ENCODE data around the gene CCDC71L.

The CCDC71L gene

DNA sequence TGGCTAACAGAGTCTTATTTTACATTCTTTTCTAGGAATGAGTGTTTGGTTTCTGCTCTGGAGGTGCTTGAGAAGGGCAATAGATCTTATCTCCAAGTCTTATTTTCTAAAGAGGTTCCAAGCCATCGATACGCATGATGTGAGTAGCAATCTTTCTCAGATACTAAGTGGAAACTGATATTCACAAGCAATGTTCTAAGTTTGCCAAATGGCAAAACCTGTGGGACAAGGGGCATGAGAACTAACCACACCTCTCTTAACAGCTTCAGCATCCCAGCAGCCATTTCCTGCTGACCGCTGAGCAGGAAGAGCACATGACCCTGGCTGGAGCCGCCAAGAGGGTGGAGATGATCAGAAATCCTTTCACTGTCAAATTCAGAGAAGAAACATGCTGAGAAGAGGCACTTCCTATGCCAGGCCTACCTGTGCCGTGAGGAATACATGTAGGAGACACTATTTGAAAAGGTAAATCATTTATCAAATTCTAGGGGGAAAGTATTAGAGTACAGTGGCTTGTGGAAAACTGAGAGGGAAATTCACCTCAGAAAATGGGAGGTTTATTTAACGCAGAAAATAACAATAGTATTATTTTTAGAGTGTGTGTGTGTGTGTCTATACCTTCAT is 35.2 kb downstream of the CCDC71L start:
- no peak for DNase-seq (ENCODE audit: low read depth in 2 of 2)

DNA sequence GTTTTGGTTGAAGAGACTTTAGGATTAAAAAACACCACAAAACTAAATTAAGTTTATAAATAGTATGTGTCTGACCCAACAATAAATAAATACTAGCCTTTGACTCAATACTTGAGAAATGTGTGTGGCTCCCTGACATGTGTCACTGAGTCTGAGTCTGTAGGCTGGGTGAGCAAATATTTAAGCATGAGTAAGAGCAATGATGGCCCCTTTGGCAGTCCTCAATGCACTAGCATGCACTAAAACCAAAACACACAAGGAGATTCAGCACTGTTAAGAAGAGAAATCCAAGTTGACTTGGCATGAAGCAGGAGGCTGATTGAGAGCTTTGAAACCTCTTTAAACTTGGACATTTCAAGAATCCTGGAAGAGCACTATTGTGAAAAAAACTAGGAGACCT is 37.1 kb downstream of the CCDC71L start:
- DNase-seq (ENCODE audit: low read depth in 2 of 2) = no peak

DNA sequence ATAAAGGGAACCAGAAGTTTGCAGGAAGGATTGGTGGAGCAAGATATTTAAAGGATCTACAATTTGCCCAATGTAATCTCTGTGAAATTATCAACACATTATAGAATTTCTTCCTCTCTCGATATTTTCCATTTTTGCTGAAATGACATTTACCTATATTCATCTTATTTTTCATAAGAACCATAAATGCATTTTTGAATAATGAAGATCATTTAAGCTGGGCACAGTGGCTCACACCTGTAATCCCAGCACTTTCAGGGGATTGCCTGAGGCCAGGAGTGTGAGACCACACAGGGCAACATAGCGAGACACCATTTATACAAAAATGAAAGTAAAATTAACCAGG is 37.7 kb downstream of the CCDC71L start:
- no peak for DNase-seq (ENCODE audit: low read depth in 2 of 2)

DNA sequence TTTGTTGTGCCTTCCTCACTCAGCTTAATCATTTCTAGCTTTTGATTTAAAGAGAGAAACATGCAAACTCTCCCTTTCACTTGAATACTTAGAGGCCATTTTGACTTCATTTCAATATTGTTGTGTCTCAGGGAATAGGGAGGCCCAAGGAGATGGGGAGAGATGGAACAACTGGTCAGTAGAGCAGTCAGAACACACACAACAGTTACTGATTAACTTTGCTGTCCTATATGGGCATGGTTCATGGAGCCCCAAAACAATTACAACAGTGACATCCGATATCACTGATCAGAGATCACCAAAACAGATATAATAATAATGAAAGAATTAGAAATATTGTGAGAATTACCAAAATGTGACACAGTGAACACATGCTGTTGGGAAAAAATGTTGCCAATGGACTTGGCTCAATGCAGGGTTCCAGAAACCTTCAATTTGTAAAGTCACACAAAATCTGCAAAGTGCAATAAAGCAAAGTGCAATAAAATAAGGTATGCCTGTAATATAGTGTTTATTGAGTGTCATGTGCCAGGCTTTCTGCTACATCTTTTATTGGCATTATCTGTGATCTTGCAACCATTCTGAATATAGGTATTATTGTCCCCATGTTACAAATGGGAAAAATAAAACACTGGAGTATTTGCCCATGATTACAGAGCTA is 38.2 kb downstream of the CCDC71L start:
- no peak for DNase-seq (ENCODE audit: low read depth in 2 of 2)

DNA sequence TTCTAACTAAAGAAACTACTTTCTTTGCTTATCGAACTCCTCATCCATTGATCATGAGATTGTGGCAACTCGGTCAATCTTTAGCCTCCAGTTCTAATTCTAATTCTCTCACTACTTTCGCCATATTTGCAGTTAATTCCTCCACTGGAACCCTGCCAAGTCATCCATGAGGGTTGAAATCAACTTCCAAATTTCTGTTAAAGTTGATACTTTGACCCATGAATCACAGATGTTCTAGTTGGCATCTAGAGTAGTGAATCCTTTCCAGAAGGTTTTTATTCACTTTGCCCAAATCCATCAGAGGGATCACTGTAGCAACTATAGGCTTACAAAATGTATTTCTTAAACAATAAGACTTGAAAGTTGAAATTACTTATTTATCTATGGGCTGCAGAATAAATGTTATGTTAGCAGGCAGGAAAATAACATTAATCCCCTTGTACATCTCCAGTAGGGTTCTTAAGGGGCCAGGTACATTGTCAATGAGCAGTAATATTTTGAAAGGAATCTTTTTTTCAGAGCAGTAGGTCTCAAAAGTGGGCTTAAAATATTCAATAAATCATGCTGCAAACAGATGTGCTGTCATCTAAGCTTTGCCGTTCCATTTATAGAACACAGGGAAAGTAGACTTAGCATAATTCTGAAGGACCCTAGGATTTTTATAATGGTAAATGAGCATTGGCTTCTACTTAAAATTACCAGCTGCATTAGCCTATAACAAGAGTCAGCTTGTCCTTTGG is 39.4 kb downstream of the CCDC71L start:
- no peak for DNase-seq (ENCODE audit: low read depth in 2 of 2)

DNA sequence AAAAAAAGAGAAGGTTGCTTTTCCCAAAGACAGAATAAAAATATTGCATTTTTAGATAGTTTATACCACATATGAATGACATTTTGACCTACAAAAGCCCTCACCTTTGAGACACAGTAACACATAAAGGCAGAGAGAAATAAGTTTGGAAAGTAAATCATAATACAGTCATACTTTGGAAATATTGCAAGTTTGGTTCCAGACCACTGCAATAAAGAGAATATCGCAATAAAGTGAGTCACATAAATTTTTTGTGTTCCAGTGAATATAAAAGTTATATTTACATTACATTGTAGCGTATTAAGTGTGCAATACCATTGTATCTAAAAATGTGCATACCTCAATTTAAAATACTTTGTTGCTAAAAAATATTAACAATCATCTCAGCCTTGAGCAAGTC is 40.3 kb downstream of the CCDC71L start:
- DNase-seq (ENCODE audit: low read depth in 2 of 2) = no peak

DNA sequence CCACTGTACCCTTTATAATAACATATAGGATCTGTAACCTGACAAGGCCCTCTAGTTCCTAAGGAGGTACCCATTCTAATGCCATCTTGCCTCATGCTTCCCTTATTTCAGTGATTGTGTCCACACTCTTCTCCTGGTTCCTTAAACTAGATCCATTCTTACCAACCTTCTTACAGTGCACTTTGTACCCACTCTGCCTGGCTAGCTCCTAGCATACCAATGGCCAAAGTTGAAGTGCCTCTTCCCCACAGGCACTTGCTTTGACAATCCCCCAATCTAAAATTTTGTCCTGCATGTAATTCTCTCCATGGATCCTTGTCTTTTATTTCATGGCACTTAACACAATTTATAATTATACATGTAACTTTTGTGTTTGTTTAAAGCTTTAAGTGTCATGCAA is 40.9 kb downstream of the CCDC71L start:
- no peak for DNase-seq (ENCODE audit: low read depth in 2 of 2)

DNA sequence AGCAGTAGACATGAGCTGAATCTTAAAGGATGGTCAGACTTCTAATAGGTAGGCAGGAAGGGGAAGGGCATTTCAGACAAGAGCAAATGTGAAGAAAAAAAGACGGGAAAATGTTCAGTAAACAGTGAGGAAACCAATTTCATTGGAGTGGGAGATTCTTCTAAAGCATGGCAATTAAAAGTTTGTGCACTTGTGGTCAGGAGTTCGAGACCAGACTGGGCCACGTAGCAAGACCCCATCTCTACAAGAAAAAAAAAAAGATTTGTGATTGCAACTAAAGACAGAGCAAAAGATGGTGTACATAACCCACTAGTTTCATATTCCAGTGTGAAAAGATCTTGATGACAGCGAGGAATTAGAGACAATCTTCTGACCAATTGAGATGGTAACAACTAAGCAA is 41.7 kb downstream of the CCDC71L start:
- DNase-seq (ENCODE audit: low read depth in 2 of 2) = no peak

DNA sequence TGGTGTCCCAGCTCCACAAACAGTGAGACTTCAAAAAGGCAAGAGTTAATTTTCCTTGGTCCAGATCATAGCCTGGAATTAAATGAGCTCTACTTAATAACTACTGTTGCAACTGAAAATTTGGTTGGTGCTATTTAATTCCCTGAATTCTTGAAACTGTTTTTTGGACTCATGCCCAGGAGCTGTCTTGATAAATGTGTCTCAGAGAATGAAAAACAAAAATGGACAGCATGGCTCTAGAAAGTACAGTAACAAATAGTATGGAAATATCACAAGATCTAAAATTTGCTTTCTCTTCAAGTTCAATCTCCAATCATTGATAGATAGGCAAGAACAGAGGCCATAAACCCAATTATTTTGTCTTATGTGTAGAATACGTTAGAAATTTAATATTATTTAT is 42.5 kb downstream of the CCDC71L start:
- no peak for DNase-seq (ENCODE audit: low read depth in 2 of 2)

DNA sequence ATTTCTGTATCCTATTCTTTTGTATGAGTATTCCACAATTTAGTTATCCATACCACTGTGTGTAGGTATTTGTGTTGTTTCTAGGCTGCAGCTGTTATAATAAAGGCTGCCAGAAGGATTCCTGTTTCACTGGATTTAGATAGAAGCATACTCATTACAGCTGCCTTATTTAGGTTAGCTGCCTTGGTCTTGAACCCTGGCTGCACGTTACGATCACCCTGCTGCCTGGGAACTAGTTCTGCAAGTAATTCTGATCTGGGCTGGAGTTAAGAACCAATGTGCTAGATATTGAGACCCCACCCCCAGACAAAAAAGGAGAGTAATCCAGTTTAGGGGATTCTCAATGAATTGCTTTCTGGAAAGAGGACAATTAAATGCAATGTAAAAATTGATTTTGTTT is 43.1 kb downstream of the CCDC71L start:
- no peak for DNase-seq (ENCODE audit: low read depth in 2 of 2)

DNA sequence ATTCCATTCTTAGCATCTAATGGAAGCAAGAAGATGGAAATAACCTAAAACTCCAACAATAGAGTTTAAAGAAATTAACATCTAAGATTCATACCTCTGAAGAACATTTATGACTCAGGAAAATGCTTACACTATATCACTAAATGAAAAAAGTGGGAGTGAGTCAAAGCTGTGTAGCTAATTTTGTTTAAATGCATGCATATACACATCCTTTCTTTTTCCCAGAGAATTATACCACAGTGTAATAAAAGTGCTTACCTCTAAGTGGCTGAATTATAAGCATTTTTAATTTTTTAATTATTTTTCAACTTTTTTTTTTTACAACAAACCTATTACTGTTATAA is 44.3 kb downstream of the CCDC71L start:
- DNase-seq (ENCODE audit: low read depth in 2 of 2) = no peak

DNA sequence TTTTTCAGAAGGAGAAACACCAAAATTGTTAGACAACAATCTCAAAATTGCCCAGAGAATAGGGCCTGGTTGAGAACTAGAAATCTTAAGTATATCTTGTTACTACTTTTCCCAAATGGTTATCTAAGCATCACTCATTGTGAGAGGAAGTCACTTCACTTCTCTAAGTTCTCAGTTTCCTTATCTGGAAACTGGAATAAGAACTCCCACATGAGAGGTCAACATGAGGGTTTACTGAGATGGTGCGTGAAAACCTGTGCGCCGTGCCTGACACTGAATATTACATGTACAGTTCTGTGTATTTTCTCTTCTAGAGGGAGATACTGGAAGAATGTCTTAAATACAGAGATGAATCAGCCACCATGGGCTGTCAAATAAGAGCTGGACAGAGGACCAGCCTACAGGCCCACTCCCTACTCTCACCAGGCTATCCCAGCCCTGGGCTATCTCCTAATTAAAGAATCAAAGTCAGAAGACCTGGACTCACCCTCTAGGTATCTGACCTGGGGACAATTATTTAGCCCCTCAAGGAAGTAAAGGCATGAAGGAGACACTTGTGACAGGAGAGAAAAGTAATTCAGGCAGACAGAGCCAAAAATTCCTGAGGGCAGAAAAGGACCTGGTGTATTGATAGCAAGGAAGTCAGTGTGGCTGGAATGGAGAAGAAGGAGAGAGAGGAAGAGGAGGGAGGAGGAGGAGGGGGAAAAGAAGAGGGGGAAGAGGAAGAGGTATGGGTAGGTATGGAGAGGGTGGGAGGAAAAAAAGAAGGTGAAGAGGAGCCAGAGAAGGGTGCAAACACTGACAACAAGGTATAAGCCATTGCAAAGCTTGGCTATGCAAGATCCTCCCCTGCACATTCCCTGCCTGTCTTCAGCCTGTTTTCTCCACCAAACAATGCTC is 44.9 kb downstream of the CCDC71L start:
- no peak for DNase-seq (ENCODE audit: low read depth in 2 of 2)

DNA sequence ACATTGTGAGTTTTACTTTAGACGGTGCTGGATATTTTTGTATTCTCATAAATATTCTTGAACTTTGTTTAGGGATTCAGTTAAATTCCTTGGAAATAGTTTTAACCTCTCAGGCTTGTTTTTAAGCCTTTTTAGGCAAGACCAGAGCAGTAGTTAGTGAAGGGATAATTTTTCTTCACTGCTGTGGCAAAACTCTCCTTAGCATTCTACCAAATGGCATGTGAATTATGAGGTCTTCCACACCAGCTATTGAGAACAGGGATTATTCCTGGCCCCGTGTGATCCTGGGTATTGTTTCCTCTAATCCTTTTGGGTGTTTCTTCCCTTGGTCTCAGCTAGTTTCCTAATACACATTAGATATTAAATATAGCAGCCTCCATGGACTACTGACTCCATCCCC is 46.2 kb downstream of the CCDC71L start:
- DNase-seq (ENCODE audit: low read depth in 2 of 2) = no peak

DNA sequence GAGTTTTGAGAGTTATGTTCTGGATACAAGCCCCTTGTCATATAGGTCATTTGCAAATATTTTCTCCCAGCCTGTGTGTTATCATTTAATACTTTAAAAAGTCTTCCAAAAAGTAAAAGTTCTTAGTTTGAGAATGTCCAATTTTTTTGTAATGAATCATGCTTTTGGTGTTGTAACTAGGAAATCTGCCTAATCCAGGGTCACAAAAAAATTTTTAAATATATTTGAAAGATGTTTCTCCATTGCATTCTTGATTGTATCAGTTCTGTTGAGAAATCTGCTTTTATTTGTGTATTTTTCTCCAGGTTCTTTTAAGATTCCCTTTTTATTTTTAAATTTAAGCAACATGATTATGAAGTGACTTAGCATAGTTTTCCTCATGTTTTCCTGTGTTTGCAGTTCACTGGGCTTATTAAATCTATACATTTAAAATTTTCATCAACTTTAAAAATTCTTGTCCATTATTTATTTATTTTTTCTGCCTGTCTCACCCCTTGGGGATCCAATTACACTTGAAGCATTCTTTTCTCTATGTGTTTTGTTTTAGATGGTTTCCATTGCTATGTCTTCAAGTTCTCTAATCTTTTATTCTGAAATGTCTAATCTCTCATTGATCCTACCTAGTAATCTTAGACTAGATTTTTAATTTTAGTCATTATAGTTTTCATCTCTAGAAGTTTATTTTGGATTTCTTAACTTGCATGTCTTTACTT is 47.0 kb downstream of the CCDC71L start:
- no peak for DNase-seq (ENCODE audit: low read depth in 2 of 2)

DNA sequence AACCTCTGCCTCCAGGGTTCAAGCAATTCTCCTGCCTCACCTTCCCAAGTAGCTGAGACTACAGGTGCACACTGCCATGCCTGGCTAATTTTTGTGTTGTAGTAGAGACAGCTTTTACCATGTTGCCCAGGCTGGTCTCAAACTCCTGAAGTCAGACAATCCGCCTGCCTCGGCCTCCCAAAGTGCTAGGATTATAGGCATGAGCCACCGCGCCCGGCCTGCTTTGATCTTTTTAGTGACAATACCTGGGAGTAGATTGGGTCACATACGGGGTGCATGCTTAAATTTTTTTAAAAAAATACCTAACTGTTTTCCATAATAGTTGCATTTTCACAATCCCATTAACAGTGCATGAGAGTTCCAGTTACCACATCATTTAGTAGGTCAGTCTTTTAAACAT is 47.7 kb downstream of the CCDC71L start:
- no peak for DNase-seq (ENCODE audit: low read depth in 2 of 2)

DNA sequence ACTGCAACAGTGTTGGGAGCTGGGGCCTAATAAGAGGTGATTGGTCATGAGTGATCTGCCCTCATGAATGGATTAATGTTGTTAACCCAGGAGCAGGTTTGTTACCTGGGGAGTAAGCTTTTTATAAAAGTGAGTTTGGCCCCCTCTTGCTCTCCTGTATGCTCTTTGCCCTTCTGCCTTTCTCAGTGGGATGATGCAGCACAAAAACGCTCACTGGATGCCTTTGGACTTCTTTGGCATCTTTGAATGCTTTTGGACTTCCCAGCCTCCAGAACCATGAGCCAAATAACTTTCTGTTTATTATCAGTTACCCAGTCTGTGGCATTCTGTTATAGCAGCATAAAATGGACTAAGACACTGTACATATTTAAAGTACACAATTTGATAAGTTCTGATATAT is 48.5 kb downstream of the CCDC71L start:
- no peak for DNase-seq (ENCODE audit: low read depth in 2 of 2)

DNA sequence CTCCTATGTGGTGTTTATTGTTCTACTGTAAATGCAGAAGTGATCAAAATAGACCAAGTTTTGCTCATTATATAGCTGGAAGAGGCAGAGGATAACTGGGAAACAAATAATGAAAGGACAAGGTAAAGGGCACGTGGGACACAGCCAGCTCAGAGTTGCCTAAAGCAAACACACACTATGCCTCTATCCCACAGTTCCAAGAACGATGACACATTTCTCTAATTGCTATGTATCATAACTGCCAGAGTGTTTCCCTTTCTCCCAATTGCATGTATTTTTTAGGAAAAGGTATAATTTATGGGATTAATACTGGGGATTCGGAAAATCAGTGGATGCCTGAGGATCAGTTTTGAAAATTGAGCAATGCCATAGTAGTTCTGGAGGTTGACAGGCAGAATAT is 49.0 kb downstream of the CCDC71L start:
- DNase-seq (ENCODE audit: low read depth in 2 of 2) = no peak

DNA sequence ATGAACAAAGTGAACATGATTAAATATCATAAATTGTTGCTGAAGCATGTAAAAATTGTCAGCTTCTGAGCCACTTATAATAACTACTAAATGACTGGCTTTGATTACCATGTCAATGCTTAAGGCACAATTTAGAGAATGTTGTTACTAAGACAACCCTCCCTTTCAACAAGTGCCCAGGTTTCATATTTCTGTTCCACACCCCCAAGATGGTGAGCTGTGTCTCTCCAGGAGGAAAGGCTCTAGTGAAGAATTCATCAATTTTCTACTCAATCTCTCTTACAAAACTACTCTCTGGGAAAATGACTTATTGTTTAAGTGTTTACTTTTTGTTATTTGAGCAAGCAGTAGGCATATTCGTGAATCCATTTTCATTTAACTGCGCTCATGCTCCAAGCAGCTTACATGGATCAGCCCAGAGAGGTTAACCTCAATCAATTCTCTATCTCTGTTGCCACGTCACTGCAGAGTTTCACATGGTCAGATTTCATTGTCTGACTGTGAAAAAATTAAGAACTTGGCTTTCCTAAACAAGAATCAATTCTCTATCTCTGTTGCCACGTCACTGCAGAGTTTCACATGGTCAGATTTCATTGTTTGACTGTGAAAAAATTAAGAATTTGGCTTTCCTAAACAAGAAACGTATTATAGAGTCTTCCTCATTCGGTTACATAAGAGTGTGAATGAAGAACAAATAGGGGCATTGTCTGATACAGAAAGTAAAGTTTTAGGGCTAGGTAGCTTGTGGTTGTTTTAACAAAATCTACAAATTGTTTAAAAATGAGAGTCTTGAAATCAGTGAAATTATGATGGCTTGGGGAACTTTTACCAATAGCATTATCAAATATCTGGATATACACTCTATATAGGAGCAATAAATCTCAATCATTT is 49.7 kb downstream of the CCDC71L start:
- DNase-seq (ENCODE audit: low read depth in 2 of 2) = no peak

DNA sequence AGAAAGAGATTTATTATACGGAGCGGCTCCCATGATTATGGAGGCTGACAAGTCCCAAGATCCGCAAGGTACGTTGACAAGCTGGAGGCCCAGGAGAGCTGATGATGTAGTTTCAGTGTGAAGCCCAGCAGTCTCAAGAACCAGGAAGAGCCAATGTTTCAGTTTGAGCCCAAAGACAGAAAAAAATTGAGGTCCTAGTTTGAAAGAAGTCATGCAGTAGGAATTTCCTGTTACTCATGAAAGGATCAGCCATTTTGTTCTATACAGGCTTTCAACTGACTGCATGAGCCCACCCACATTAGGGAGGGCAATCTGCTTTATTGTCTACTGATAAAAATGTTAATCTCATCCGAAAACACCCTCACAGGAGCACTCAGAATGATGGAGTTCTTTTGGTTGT is 51.5 kb downstream of the CCDC71L start:
- DNase-seq (ENCODE audit: low read depth in 2 of 2) = no peak

DNA sequence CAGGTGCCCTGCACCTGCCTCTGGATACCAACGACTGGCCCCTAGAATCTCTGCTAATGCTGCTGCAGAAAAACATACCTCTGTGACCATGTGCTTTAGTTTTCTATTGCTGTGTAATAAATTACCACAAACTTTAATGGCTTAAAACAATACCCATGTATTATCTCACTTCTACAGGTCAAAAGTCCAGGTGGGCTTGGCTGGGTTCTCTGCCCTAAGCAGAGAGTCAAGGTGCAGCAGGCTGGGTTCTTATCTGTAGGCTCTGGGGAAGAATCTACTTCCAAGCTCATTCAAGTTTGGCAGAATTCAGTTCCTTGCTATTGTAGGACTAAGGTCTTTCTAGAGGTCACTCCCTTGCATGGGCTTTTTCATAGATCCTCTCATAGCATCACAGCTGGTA is 52.3 kb downstream of the CCDC71L start:
- DNase-seq (ENCODE audit: low read depth in 2 of 2) = no peak

Data from stimulated activated CD4-positive, alpha-beta T cell treated with anti-CD3 and anti-CD28 coated beads, Interleukin-15, amount 100 ng/mL, for 48 hours (primary cell).